Activated CD8-positive, alpha-beta memory T cell treated with anti-CD3 and anti-CD28 coated beads, Interleukin-2, amount 50 U/mL, for 1 hour (primary cell): ENCODE data around the gene MCF2L.

ENCODE experiments used
- DNase-seq: peaks from one replicate; pipeline ENCODE4 v3.0.0-alpha.2; 2020; ENCODE audit errors: extremely low read depth

Gene MCF2L

GRCh38 chr13:112943309-112944125 is 25.5 kb upstream of the MCF2L start:
- no peak for DNase-seq

GRCh38 chr13:112947796-112948195 is 21.2 kb upstream of the MCF2L start:
- DNase-seq = no peak

- no peak for DNase-seq
Observed at GRCh38 chr13:112951674-112952371, 17.2 kb upstream of the MCF2L start.

DNA sequence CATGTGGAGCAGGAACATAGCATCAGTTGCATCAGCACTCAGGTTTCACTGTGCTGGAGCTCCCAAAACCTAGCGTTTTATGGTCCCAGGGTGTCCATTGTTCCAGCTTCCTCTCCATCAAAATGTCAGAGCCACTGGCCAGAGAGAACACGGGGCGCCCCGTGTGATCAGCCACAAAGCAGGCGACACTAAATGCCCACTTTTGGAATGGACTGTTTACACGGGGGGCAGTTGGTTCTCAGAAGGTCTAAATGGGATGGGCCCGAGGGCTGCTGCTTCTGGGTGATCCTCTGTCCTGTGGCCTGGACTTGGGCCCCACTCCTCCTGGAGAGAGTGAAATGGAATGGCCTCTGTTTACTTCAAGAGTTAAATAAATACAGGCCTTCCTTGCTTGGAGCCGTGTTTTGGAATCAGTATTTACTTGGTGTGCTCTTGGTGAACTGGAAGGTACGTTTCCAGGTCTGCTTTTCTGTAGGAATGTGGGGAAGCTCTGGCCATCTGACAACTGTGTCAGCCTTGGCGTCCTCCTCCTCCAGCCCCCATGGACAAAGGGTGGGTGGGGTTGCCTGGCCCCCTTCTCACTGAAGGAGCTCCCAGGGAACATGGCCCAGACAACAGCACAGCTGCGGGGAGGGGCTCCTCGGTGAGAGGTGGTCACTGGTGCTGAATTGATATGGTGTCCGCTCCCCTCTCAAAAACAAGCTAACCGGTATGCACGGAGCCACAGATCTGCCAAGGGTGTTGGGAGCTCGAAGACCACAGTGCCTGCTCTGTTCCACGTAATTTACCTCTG is 16.1 kb upstream of the MCF2L start:
- no peak for DNase-seq

- DNase-seq = no peak
Observed at GRCh38 chr13:112953591-112954487, 15.2 kb upstream of the MCF2L start.

DNA sequence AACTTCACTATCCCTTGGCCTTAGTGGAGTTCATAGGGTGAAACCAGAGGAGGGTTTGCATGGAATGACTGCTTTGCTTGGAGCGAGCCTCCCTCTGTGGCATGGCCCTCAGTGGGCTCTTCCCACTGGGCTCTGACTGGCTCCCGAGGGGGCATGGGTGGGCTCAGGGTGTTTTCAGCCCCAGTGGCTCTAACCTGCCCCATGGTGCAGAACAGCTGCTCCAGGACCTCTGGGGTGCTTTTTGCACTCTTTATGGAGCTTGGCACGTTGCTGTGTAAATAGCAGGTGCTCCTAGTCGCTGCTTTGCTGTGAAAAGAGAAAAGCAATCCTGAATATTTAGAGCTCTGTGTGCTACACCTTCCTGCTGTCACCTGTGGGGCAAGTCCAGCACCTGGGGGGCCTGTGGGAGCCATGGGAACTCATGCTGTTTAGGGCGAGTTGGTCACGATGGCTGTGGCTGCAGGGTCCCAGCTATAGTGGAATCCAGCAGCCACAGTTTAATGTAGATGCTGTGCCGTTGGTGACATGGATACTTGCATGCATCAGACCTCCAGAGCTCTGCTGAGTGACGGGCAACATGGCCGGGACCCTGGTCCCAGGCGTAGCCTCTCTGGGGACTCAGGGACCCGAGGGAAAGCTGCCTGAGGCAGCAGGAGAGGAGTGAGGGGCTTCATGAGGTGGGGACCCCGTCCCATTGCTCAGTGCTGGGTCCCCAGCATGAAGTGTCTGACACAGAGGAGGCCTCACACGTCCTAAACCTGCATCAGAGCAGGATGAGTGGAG is 14.3 kb upstream of the MCF2L start:
- no peak for DNase-seq

GRCh38 chr13:112955271-112955937 is 13.6 kb upstream of the MCF2L start:
- DNase-seq = no peak

GRCh38 chr13:112955956-112956355 is 13.1 kb upstream of the MCF2L start:
- no peak for DNase-seq

GRCh38 chr13:112956571-112957294 is 12.3 kb upstream of the MCF2L start:
- DNase-seq = no peak

GRCh38 chr13:112957295-112957677 is 11.7 kb upstream of the MCF2L start:
- no peak for DNase-seq

- no peak for DNase-seq
Observed at GRCh38 chr13:112958127-112958989, 10.7 kb upstream of the MCF2L start.

- no peak for DNase-seq
Observed at GRCh38 chr13:112959206-112959605, 9.8 kb upstream of the MCF2L start.

GRCh38 chr13:112959701-112960542 is 9.1 kb upstream of the MCF2L start:
- DNase-seq = no peak

DNA sequence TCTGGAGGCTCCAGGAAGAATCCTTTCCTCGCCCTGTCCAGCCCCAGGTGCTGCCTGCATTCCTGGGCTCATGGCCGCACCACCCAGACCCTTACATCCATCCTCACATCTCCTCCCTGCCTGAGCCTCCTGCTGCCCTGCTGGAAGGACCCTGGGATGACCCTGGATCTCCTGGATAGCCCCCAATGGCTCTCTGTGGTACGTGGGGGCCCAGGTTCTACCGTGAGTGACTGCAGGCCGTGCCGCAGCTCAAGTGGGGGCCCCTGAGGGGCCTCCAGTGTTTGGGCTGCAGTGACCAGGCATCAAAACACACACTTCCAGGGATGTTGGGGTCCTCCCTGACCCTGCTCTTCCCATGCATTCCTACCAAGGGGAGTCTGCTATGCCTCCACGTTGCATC is 8.3 kb upstream of the MCF2L start:
- DNase-seq = no peak

- no peak for DNase-seq
Observed at GRCh38 chr13:112961457-112962369, 7.3 kb upstream of the MCF2L start.

DNA sequence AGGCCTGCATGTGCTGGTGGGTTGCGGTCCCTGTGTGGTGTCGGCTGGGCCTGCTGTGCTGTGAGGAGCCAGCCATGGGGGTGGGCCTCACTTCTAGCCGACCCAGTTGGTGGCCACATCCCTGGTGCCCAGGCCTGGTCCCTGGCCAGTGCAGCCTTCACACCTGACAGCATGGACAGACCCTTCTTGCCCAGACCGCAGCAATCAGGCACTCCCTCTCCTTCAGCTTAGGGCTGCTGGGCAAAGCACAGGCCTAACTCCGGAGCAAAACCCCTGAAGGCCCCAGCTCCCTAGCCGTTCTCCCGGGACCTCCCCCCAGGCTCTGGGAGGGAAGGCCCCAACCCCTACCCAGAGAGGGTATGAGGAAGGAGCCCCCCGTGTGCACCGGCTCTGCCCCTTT is 6.6 kb upstream of the MCF2L start:
- DNase-seq = no peak
